Erythroblast (primary cell): ENCODE measurements around the gene LRRC28.

ENCODE experiments used
- GATA1 ChIP-seq: IDR thresholded peaks from 2 replicates; pipeline ENCODE4 v1.6.1; 2011; ENCODE audit warnings: low read depth, mild to moderate bottlenecking, control low read depth, low read length, moderate library complexity
- POLR2A ChIP-seq: IDR thresholded peaks from 2 replicates; pipeline ENCODE4 v1.6.1; 2011; ENCODE audit warnings: mild to moderate bottlenecking, low read length

GRCh38 chr15:99438224-99438585, 186.9 kb downstream of the LRRC28 start:
- no peak for TF ChIP-seq POLR2A
- no peak for TF ChIP-seq GATA1
